ENCODE measurements around the gene KSR2.
A peak's percentile ranks its signal among the peaks of the same experiment; 100 is the strongest.

Gene KSR2

GRCh38 chr12:117622087-117622486 lies 346.7 kb downstream of the KSR2 start:
- DNase-seq (no peak), ATAC-seq (no peak)
- H3K27me3 Mint-ChIP-seq, result no peaks in the 10 kb centered on the region
- no peaks in the 10 kb centered on the region for H3K4me1 Mint-ChIP-seq
- no peak overlapping the region for H3K4me3 Mint-ChIP-seq
- H3K27ac Mint-ChIP-seq, result no peak overlapping the region
- H3K9me3 Mint-ChIP-seq, result peaks cover 7 to 12% of the 10 kb centered on the region in 2 donors

GRCh38 chr12:117607778-117608177 lies 361.0 kb downstream of the KSR2 start:
- Mint-ChIP-seq H3K4me1 (no peaks in the 10 kb centered on the region), H3K27ac (no peak overlapping the region), H3K4me3 (no peak overlapping the region), H3K9me3 (peaks cover 6 to 10% of the 10 kb centered on the region in 2 donors), H3K27me3 (no peaks in the 10 kb centered on the region)
- ATAC-seq (no peak), DNase-seq (no peak)

- no peak for ATAC-seq
- H3K27me3 Mint-ChIP-seq, result no peaks in the 10 kb centered on the region
- H3K27ac Mint-ChIP-seq, result no peak overlapping the region
- H3K4me3 Mint-ChIP-seq, result no peak overlapping the region
- no peaks in the 10 kb centered on the region for H3K4me1 Mint-ChIP-seq
- no peak for DNase-seq
- H3K9me3 Mint-ChIP-seq, result peaks cover 6 to 10% of the 10 kb centered on the region in 2 donors
Measured at GRCh38 chr12:117606945-117607344, 361.8 kb downstream of the KSR2 start.

- H3K9me3 Mint-ChIP-seq, result peaks cover 0 to 10% of the 10 kb centered on the region in 2 donors
- no peak overlapping the region for H3K27ac Mint-ChIP-seq
- ATAC-seq, result no peak
Measured at GRCh38 chr12:117606024-117606423, 362.8 kb downstream of the KSR2 start.

GRCh38 chr12:117603316-117604113 lies 365.3 kb downstream of the KSR2 start:
- no peak for ATAC-seq
- H3K27ac Mint-ChIP-seq, result no peak overlapping the region

More at GRCh38 chr12:117606024-117606423, 362.8 kb downstream of the KSR2 start:
- no peaks in the 10 kb centered on the region for H3K27me3 Mint-ChIP-seq
- H3K4me1 Mint-ChIP-seq, result no peaks in the 10 kb centered on the region
- H3K4me3 Mint-ChIP-seq, result no peak overlapping the region
- DNase-seq, result no peak

GRCh38 chr12:117599849-117600248 lies 368.9 kb downstream of the KSR2 start:
- Mint-ChIP-seq H3K9me3 (no peaks in the 10 kb centered on the region), H3K27ac (no peak overlapping the region), H3K4me3 (no peak overlapping the region), H3K4me1 (no peaks in the 10 kb centered on the region), H3K27me3 (no peaks in the 10 kb centered on the region)
- ATAC-seq (no peak), DNase-seq (no peak)

More at GRCh38 chr12:117603316-117604113, 365.3 kb downstream of the KSR2 start:
- Mint-ChIP-seq H3K4me1 (no peaks in the 10 kb centered on the region), H3K9me3 (peaks cover 0 to 10% of the 10 kb centered on the region in 2 donors), H3K27me3 (no peaks in the 10 kb centered on the region), H3K4me3 (no peak overlapping the region)
- no peak for DNase-seq

GRCh38 chr12:117596968-117597367 lies 371.8 kb downstream of the KSR2 start:
- Mint-ChIP-seq H3K4me3 (no peak overlapping the region), H3K4me1 (no peaks in the 10 kb centered on the region), H3K9me3 (no peaks in the 10 kb centered on the region), H3K27ac (no peak overlapping the region), H3K27me3 (no peaks in the 10 kb centered on the region)
- DNase-seq (no peak), ATAC-seq (no peak)

- Mint-ChIP-seq H3K4me1 (no peaks in the 10 kb centered on the region), H3K4me3 (no peak overlapping the region)
Measured at GRCh38 chr12:117595751-117596150, 373.0 kb downstream of the KSR2 start.

GRCh38 chr12:117594481-117594880 lies 374.3 kb downstream of the KSR2 start:
- peaks cover 7 to 19% of the 10 kb centered on the region in 2 donors for H3K9me3 Mint-ChIP-seq
- H3K4me3 Mint-ChIP-seq, result no peak overlapping the region
- no peak overlapping the region for H3K27ac Mint-ChIP-seq
- H3K4me1 Mint-ChIP-seq, result no peaks in the 10 kb centered on the region
- no peaks in the 10 kb centered on the region for H3K27me3 Mint-ChIP-seq
- ATAC-seq (no peak), DNase-seq (no peak)

More at GRCh38 chr12:117595751-117596150, 373.0 kb downstream of the KSR2 start:
- ATAC-seq (no peak), DNase-seq (no peak)
- H3K27ac Mint-ChIP-seq, result no peak overlapping the region
- H3K27me3 Mint-ChIP-seq, result no peaks in the 10 kb centered on the region
- H3K9me3 Mint-ChIP-seq, result peaks cover 6 to 9% of the 10 kb centered on the region in 2 donors

- Mint-ChIP-seq H3K9me3 (peaks cover 7 to 19% of the 10 kb centered on the region in 2 donors), H3K4me3 (no peak overlapping the region), H3K27ac (no peak overlapping the region), H3K4me1 (no peaks in the 10 kb centered on the region), H3K27me3 (no peaks in the 10 kb centered on the region)
- DNase-seq (no peak), ATAC-seq (no peak)
Measured at GRCh38 chr12:117593815-117594400, 374.9 kb downstream of the KSR2 start.

- ATAC-seq (no peak), DNase-seq (no peak)
- peaks cover 7 to 19% of the 10 kb centered on the region in 2 donors for H3K9me3 Mint-ChIP-seq
- H3K27me3 Mint-ChIP-seq, result no peaks in the 10 kb centered on the region
- H3K27ac Mint-ChIP-seq, result no peak overlapping the region
- no peak overlapping the region for H3K4me3 Mint-ChIP-seq
- no peaks in the 10 kb centered on the region for H3K4me1 Mint-ChIP-seq
Measured at GRCh38 chr12:117592588-117593305, 376.0 kb downstream of the KSR2 start.

- ATAC-seq (no peak), DNase-seq (no peak)
- Mint-ChIP-seq H3K4me1 (no peaks in the 10 kb centered on the region), H3K27ac (no peak overlapping the region), H3K4me3 (no peak overlapping the region), H3K9me3 (peaks cover 7 to 19% of the 10 kb centered on the region in 2 donors), H3K27me3 (peaks cover 6% of the 10 kb centered on the region)
Measured at GRCh38 chr12:117590999-117591398, 377.8 kb downstream of the KSR2 start.

- Mint-ChIP-seq H3K9me3 (peaks cover 7 to 19% of the 10 kb centered on the region in 2 donors), H3K27ac (no peak overlapping the region), H3K27me3 (peaks cover 12% of the 10 kb centered on the region), H3K4me3 (no peak overlapping the region), H3K4me1 (no peaks in the 10 kb centered on the region)
- DNase-seq (no peak), ATAC-seq (no peak)
Measured at GRCh38 chr12:117590386-117590785, 378.4 kb downstream of the KSR2 start.

- Mint-ChIP-seq H3K27me3 (peaks cover 20% of the 10 kb centered on the region), H3K4me3 (no peak overlapping the region), H3K27ac (no peak overlapping the region), H3K4me1 (no peaks in the 10 kb centered on the region), H3K9me3 (peaks cover 7 to 19% of the 10 kb centered on the region in 2 donors)
- DNase-seq, result no peak
- no peak for ATAC-seq
Measured at GRCh38 chr12:117589021-117589420, 379.8 kb downstream of the KSR2 start.

- peaks cover 7 to 19% of the 10 kb centered on the region in 2 donors for H3K9me3 Mint-ChIP-seq
Measured at GRCh38 chr12:117587631-117588287, 381.0 kb downstream of the KSR2 start.

More at GRCh38 chr12:117587631-117588287, 381.0 kb downstream of the KSR2 start:
- H3K4me1 Mint-ChIP-seq, result no peaks in the 10 kb centered on the region
- peak overlapping the region in 1 of 2 donors; percentile 29 for H3K27ac Mint-ChIP-seq
- no peak overlapping the region for H3K4me3 Mint-ChIP-seq
- ATAC-seq (no peak), DNase-seq (peak; percentile 23 to 39)
- peaks cover 29% of the 10 kb centered on the region for H3K27me3 Mint-ChIP-seq

All from stimulated activated naive CD8-positive, alpha-beta T cell treated with anti-CD3 and anti-CD28 coated beads, Interleukin-15, amount 100 ng/mL, for 72 hours (primary cell).